Loucy (cell line): ENCODE data around the gene AFF2.

Experiments used
- EZH2phosphoT487 ChIP-seq: fragments of 200-600 bp; IDR thresholded peaks from 2 replicates; pipeline ENCODE4 v1.6.1; 2018; ENCODE audit warnings: antibody characterized with exemption, mild to moderate bottlenecking, moderate library complexity, borderline replicate concordance
- TF ChIP-seq, protein P1 (sequence below): fragments of 200-600 bp; sonication (generic); conservative IDR thresholded peaks from 2 replicates; pipeline ENCODE4 v1.5.1; 2014; ENCODE audit warnings: mild to moderate bottlenecking, antibody characterized with exemption, low read length

DNA sequence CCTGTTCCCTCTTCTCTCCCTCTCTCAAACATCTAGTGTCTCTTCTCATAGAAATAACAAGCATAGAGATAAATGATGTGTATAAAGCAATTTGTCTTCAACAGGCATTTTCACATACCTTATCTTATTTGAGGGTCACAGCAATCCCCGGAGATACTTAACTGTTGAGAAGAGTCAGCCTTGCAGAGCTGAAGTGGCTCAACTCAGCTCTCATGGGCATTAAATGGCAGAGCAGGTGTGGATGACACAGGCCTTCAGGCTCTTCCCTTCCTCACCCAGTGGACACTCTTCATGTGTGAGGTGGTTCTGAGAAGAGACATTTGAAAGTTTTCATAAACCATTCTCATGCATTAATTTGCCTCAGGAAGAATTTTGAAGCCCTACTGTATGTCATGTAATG lies 134.2 kb downstream of the AFF2 start:
- TF ChIP-seq, protein P1, sequence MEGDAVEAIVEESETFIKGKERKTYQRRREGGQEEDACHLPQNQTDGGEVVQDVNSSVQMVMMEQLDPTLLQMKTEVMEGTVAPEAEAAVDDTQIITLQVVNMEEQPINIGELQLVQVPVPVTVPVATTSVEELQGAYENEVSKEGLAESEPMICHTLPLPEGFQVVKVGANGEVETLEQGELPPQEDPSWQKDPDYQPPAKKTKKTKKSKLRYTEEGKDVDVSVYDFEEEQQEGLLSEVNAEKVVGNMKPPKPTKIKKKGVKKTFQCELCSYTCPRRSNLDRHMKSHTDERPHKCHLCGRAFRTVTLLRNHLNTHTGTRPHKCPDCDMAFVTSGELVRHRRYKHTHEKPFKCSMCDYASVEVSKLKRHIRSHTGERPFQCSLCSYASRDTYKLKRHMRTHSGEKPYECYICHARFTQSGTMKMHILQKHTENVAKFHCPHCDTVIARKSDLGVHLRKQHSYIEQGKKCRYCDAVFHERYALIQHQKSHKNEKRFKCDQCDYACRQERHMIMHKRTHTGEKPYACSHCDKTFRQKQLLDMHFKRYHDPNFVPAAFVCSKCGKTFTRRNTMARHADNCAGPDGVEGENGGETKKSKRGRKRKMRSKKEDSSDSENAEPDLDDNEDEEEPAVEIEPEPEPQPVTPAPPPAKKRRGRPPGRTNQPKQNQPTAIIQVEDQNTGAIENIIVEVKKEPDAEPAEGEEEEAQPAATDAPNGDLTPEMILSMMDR = no peak
- no peak for TF ChIP-seq EZH2phosphoT487
